Measurements from ENCODE around the gene CUL1. TPM values are rescaled to one million over a fixed set of nuclear protein-coding genes. Genes with fewer than 3 reads are reported as not detected.

The CUL1 gene
- total and polyA plus RNA-seq, 4 donors, result 22.9 to 56.5 (median 32.8) TPM

DNA sequence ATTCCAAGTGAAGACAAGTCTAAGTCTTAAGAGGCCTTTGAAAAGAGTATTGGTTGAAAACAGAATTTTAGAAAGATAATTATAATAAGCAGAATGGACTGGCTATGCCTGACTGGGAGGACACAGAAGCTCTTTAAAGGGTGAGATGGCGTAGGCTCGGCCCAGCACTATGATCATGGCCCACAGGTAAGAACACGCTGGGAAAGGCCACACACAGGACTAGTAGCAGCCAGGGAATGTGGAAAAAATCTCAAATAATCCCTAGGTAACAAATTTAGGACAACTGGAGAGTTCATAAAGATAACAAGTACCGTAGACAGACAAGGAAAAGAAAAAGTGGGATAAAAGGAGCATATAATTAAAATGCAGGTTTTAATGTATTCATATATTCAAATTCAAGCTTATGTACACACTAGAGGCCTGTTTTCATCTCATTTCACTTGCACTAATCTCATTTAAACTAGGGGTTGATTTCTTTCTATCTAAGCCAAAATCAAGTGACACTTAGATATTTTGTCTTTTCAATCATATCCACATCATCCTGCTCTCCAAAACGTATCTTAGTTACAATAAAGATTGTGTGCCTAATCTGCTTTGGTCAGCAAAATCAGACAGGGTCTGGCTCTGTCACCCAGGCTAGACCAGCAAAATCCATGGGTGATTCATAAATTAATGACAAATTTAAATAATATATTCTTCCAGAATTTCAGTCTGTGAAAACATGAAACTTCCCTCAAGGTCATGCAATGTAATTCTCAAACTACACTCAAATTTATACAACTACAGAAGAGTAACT lies 132.4 kb downstream of the CUL1 start:
- H3K27me3 ChIP-seq (ENCODE audit: control insufficient read depth in 3 of 3, insufficient read depth in 3 of 3, low read length in 2 of 3), result no peaks in the 10 kb centered on the region
- no peaks in the 10 kb centered on the region for H3K9me3 ChIP-seq (ENCODE audit: control insufficient read depth in 4 of 4, insufficient read depth in 3 of 4, low read length in 3 of 4)
- 97% methylated on average over 5 of the region's 5 CpGs for WGBS, 2 donors
- H3K4me1 ChIP-seq (ENCODE audit: control insufficient read depth in 5 of 5, insufficient read depth in 5 of 5, low read length in 5 of 5), result no peaks in the 10 kb centered on the region
- peaks cover 0 to 9% (median 1%) of the 10 kb centered on the region in 4 donors for H3K36me3 ChIP-seq (ENCODE audit: control insufficient read depth in 4 of 4, insufficient read depth in 4 of 4, low read length in 4 of 4)
- DNase-seq, result no peak
- TF ChIP-seq, protein P1, sequence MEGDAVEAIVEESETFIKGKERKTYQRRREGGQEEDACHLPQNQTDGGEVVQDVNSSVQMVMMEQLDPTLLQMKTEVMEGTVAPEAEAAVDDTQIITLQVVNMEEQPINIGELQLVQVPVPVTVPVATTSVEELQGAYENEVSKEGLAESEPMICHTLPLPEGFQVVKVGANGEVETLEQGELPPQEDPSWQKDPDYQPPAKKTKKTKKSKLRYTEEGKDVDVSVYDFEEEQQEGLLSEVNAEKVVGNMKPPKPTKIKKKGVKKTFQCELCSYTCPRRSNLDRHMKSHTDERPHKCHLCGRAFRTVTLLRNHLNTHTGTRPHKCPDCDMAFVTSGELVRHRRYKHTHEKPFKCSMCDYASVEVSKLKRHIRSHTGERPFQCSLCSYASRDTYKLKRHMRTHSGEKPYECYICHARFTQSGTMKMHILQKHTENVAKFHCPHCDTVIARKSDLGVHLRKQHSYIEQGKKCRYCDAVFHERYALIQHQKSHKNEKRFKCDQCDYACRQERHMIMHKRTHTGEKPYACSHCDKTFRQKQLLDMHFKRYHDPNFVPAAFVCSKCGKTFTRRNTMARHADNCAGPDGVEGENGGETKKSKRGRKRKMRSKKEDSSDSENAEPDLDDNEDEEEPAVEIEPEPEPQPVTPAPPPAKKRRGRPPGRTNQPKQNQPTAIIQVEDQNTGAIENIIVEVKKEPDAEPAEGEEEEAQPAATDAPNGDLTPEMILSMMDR (IDR thresholded peaks at IDR 0.05; ENCODE audit: control extremely low read depth, extremely low read depth), result no peak
- ATAC-seq (ENCODE audit: insufficient read depth, low FRiP score), result no peak
- no peak overlapping the region for H3K9ac ChIP-seq (ENCODE audit: insufficient read depth in 1 of 2, low read length in 2 of 2)
- H3K4me3 ChIP-seq, result no peak overlapping the region
- H3K27ac ChIP-seq (ENCODE audit: low read depth in 1 of 2, low read length in 1 of 2), result no peak overlapping the region

DNA sequence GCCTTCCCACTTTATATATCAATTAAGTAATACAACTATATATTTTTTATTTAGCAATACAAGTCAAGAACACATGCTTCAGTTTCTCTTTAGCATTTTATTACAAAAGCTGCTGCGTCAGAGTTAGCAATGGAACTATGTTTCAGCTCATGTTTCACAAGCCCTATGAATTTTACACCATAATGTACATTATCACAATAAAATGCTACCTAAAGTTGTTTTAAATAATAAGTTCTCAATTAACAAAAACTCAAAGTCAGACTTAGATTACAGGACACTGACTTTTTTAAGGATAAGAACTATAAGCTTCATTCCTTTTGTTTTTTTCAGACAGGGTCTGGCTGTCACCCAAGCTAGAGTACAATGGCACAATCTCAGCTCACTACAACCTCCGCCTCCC lies 133.1 kb downstream of the CUL1 start:
- Histone ChIP-seq H3K27me3 (ENCODE audit: control insufficient read depth in 3 of 3, insufficient read depth in 3 of 3, low read length in 2 of 3) (no peaks in the 10 kb centered on the region), H3K4me1 (ENCODE audit: control insufficient read depth in 5 of 5, insufficient read depth in 5 of 5, low read length in 5 of 5) (no peaks in the 10 kb centered on the region), H3K9me3 (ENCODE audit: control insufficient read depth in 4 of 4, insufficient read depth in 3 of 4, low read length in 3 of 4) (no peaks in the 10 kb centered on the region), H3K9ac (ENCODE audit: insufficient read depth in 1 of 2, low read length in 2 of 2) (no peak overlapping the region), H3K27ac (ENCODE audit: low read depth in 1 of 2, low read length in 1 of 2) (no peak overlapping the region), H3K4me3 (no peak overlapping the region), H3K36me3 (ENCODE audit: control insufficient read depth in 4 of 4, insufficient read depth in 4 of 4, low read length in 4 of 4) (peaks cover 0 to 6% (median 1%) of the 10 kb centered on the region in 4 donors)
- DNase-seq, result no peak
- no peak for ATAC-seq (ENCODE audit: insufficient read depth, low FRiP score)
- TF ChIP-seq, protein P1 (IDR thresholded peaks at IDR 0.05; ENCODE audit: control extremely low read depth, extremely low read depth), result no peak
- WGBS, 2 donors, result 75 to 95% methylated on average over 2 of the region's 2 CpGs

DNA sequence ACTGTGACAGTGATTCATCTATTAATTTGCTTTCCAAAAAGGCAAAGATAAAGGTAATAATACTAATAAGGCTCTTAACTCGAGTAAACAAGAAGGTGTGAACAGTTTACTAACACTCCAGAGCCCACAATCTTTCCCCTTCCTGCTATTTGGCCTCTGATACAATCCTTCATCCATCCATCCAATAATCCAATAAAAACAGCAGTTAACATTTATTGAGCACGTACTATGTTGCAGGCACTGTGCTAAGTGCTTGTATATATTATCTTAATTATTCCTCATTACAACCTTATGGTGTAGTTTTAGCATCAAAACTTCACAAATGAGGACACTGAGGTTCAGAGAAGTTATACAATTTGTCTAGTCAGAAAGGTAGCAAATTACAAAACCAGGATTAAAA lies 135.9 kb downstream of the CUL1 start:
- H3K4me1 ChIP-seq (ENCODE audit: control insufficient read depth in 5 of 5, insufficient read depth in 5 of 5, low read length in 5 of 5), result no peaks in the 10 kb centered on the region
- ATAC-seq (ENCODE audit: insufficient read depth, low FRiP score) (no peak), DNase-seq (no peak)
- H3K36me3 ChIP-seq (ENCODE audit: control insufficient read depth in 4 of 4, insufficient read depth in 4 of 4, low read length in 4 of 4), result peaks cover 0 to 3% (median 0%) of the 10 kb centered on the region in 4 donors
- no peak overlapping the region for H3K27ac ChIP-seq (ENCODE audit: low read depth in 1 of 2, low read length in 1 of 2)
- no peak overlapping the region for H3K9ac ChIP-seq (ENCODE audit: insufficient read depth in 1 of 2, low read length in 2 of 2)
- no peak overlapping the region for H3K4me3 ChIP-seq
- WGBS, 2 donors, result 97 to 100% methylated on average over 2 of the region's 2 CpGs
- H3K27me3 ChIP-seq (ENCODE audit: control insufficient read depth in 3 of 3, insufficient read depth in 3 of 3, low read length in 2 of 3), result no peaks in the 10 kb centered on the region
- TF ChIP-seq, protein P1 (IDR thresholded peaks at IDR 0.05; ENCODE audit: control extremely low read depth, extremely low read depth), result no peak
- no peaks in the 10 kb centered on the region for H3K9me3 ChIP-seq (ENCODE audit: control insufficient read depth in 4 of 4, insufficient read depth in 3 of 4, low read length in 3 of 4)
